Stimulated activated naive CD8-positive, alpha-beta T cell treated with anti-CD3 and anti-CD28 coated beads, Interleukin-15, amount 100 ng/mL, for 72 hours (primary cell): ENCODE data around the gene PHF12.
A peak's percentile ranks its signal among the peaks of the same experiment; 100 is the strongest.
"Not testable (repeated sequence)": the region's sequence is repeated elsewhere in the genome, so short reads cannot be mapped to it uniquely, and the experiment has no call there.

ENCODE experiments used
- ATAC-seq: fragments of 150-1000 bp; cut with Tn5 transposase; 2 replicates; pipeline ENCODE4 v1.10.0; 2021; ENCODE audit warnings: mild to moderate bottlenecking, moderate library complexity
- DNase-seq, 2 donors: peaks; one replicate each; pipeline ENCODE4 v3.0.0; 2021 to 2022
- H3K27ac Mint-ChIP-seq, 2 donors: one replicate each; pipeline ENCODE4 v1.8.0; 2022; ENCODE audit warnings: mild to moderate bottlenecking in 2 of 2, mixed read lengths in 2 of 2, moderate library complexity in 2 of 2
- H3K27me3 Mint-ChIP-seq: one replicate; pipeline ENCODE4 v1.8.0; 2022; ENCODE audit warnings: mixed read lengths
- H3K4me1 Mint-ChIP-seq: one replicate; pipeline ENCODE4 v1.8.0; 2022; ENCODE audit warnings: mild to moderate bottlenecking, mixed read lengths
- H3K4me3 Mint-ChIP-seq, 2 donors: one replicate each; pipeline ENCODE4 v1.8.0; 2022; ENCODE audit warnings: mild to moderate bottlenecking in 2 of 2, mixed read lengths in 2 of 2, moderate library complexity in 1 of 2
- H3K9me3 Mint-ChIP-seq, 2 donors: one replicate each; pipeline ENCODE4 v1.8.0; 2022; ENCODE audit warnings: mixed read lengths in 2 of 2

Gene PHF12

GRCh38 chr17:28910534-28910933 is 40.8 kb downstream of the PHF12 start:
- DNase-seq (no peak), ATAC-seq (no peak)
- H3K27ac Mint-ChIP-seq, result peak overlapping the region in 1 of 2 donors; percentile 73
- H3K4me3 Mint-ChIP-seq, result no peak overlapping the region
- no peaks in the 10 kb centered on the region for H3K27me3 Mint-ChIP-seq
- peaks cover 9% of the 10 kb centered on the region for H3K4me1 Mint-ChIP-seq
- H3K9me3 Mint-ChIP-seq, result peaks cover 0 to 6% of the 10 kb centered on the region in 2 donors

GRCh38 chr17:28908640-28909167 is 42.6 kb downstream of the PHF12 start:
- Mint-ChIP-seq H3K27ac (peak overlapping the region in 1 of 2 donors; percentile 74), H3K4me3 (no peak overlapping the region), H3K4me1 (peaks cover 9% of the 10 kb centered on the region), H3K27me3 (no peaks in the 10 kb centered on the region), H3K9me3 (no peaks in the 10 kb centered on the region)
- no peak for ATAC-seq
- DNase-seq, result no peak

- ATAC-seq (no peak), DNase-seq (no peak)
- Mint-ChIP-seq H3K27me3 (no peaks in the 10 kb centered on the region), H3K4me3 (no peak overlapping the region), H3K27ac (no peak overlapping the region), H3K9me3 (no peaks in the 10 kb centered on the region), H3K4me1 (peaks cover 14% of the 10 kb centered on the region)
Observed at GRCh38 chr17:28907709-28908475, 43.4 kb downstream of the PHF12 start.

- ATAC-seq (no peak), DNase-seq (no peak)
- no peaks in the 10 kb centered on the region for H3K27me3 Mint-ChIP-seq
- no peaks in the 10 kb centered on the region for H3K9me3 Mint-ChIP-seq
- no peak overlapping the region for H3K4me3 Mint-ChIP-seq
- peaks cover 19% of the 10 kb centered on the region for H3K4me1 Mint-ChIP-seq
- no peak overlapping the region for H3K27ac Mint-ChIP-seq
Observed at GRCh38 chr17:28906706-28907438, 44.4 kb downstream of the PHF12 start.

- no peak for DNase-seq
- H3K27ac Mint-ChIP-seq, result no peak overlapping the region
- no peak overlapping the region for H3K4me3 Mint-ChIP-seq
Observed at GRCh38 chr17:28906276-28906675, 45.0 kb downstream of the PHF12 start.

GRCh38 chr17:28904800-28905199 is 46.5 kb downstream of the PHF12 start:
- no peak overlapping the region for H3K27ac Mint-ChIP-seq
- DNase-seq, result no peak
- H3K9me3 Mint-ChIP-seq, result no peaks in the 10 kb centered on the region
- no peaks in the 10 kb centered on the region for H3K27me3 Mint-ChIP-seq
- peaks cover 40% of the 10 kb centered on the region for H3K4me1 Mint-ChIP-seq
- ATAC-seq, result no peak
- H3K4me3 Mint-ChIP-seq, result no peak overlapping the region

More at GRCh38 chr17:28906276-28906675, 45.0 kb downstream of the PHF12 start:
- no peaks in the 10 kb centered on the region for H3K27me3 Mint-ChIP-seq
- H3K9me3 Mint-ChIP-seq, result no peaks in the 10 kb centered on the region
- peaks cover 25% of the 10 kb centered on the region for H3K4me1 Mint-ChIP-seq
- ATAC-seq, result no peak

GRCh38 chr17:28903546-28903841 is 47.8 kb downstream of the PHF12 start:
- H3K9me3 Mint-ChIP-seq, ATAC-seq, H3K27me3 Mint-ChIP-seq, DNase-seq: not testable (repeated sequence)
- Mint-ChIP-seq H3K4me3 (peak overlapping the region; percentile 93 to 96), H3K4me1 (peaks cover 53% of the 10 kb centered on the region), H3K27ac (peak overlapping the region in 1 of 2 donors; percentile 49)

GRCh38 chr17:28902819-28903545 is 48.3 kb downstream of the PHF12 start, which contains the start of gene DHRS13:
Gene DHRS13 (minus strand): TSS chr17:28903079. CDS start chr17:28902944, 135 bp downstream.
- Mint-ChIP-seq H3K27ac (peak within 1 kb of the TSS; percentile 92 to 94), H3K4me1 (peaks cover 58% of the 10 kb centered on the region), H3K27me3 (no peaks in the 10 kb centered on the region), H3K9me3 (no peaks in the 10 kb centered on the region), H3K4me3 (peak within 1 kb of the TSS; percentile 93 to 96)
- DNase-seq (peak; percentile 96 to 99), ATAC-seq (peak; percentile 91)

GRCh38 chr17:28901866-28902818 is 49.2 kb downstream of the PHF12 start:
- Mint-ChIP-seq H3K4me1 (peaks cover 64% of the 10 kb centered on the region), H3K4me3 (peak overlapping the region; percentile 93 to 96), H3K9me3 (no peaks in the 10 kb centered on the region), H3K27me3 (no peaks in the 10 kb centered on the region), H3K27ac (peak overlapping the region; percentile 92 to 94)
- ATAC-seq (peak; percentile 53), DNase-seq (peak in 1 of 2 donors; percentile 65)

- DNase-seq (no peak), ATAC-seq (no peak)
- Mint-ChIP-seq H3K27ac (peak overlapping the region; percentile 69 to 92), H3K9me3 (no peaks in the 10 kb centered on the region), H3K4me3 (peak overlapping the region; percentile 93 to 96), H3K4me1 (peaks cover 68% of the 10 kb centered on the region), H3K27me3 (no peaks in the 10 kb centered on the region)
Observed at GRCh38 chr17:28900986-28901726, 50.2 kb downstream of the PHF12 start.

- H3K27ac Mint-ChIP-seq, result no peak overlapping the region
- H3K9me3 Mint-ChIP-seq, result no peaks in the 10 kb centered on the region
- no peak for ATAC-seq
- no peaks in the 10 kb centered on the region for H3K27me3 Mint-ChIP-seq
- H3K4me3 Mint-ChIP-seq, result no peak overlapping the region
- peaks cover 70% of the 10 kb centered on the region for H3K4me1 Mint-ChIP-seq
- no peak for DNase-seq
Observed at GRCh38 chr17:28899212-28899815, 52.0 kb downstream of the PHF12 start.

GRCh38 chr17:28898527-28898955 is 52.8 kb downstream of the PHF12 start:
- ATAC-seq (no peak), DNase-seq (no peak)
- peaks cover 76% of the 10 kb centered on the region for H3K4me1 Mint-ChIP-seq
- no peak overlapping the region for H3K4me3 Mint-ChIP-seq
- no peaks in the 10 kb centered on the region for H3K9me3 Mint-ChIP-seq
- H3K27ac Mint-ChIP-seq, result no peak overlapping the region
- H3K27me3 Mint-ChIP-seq, result no peaks in the 10 kb centered on the region

GRCh38 chr17:28897769-28898526 is 53.4 kb downstream of the PHF12 start:
- Mint-ChIP-seq H3K27ac (peak overlapping the region; percentile 97 to 98), H3K4me1 (peaks cover 77% of the 10 kb centered on the region), H3K27me3 (no peaks in the 10 kb centered on the region), H3K4me3 (peak overlapping the region; percentile 95 to 99), H3K9me3 (no peaks in the 10 kb centered on the region)
- peak; percentile 41 for ATAC-seq
- peak in 1 of 2 donors; percentile 46 for DNase-seq
